Adipocyte (in vitro differentiated cells): ENCODE results near the gene TRMO.
"Not testable (repeated sequence)": the region's sequence is repeated elsewhere in the genome, so short reads cannot be mapped to it uniquely, and the experiment has no call there.

ENCODE experiments used
- DNase-seq: peaks from one replicate; pipeline ENCODE4 v3.0.0-alpha.2; 2015; ENCODE audit warnings: low read depth
- H3K27me3 ChIP-seq: replicated peaks from 2 replicates; pipeline ENCODE4 v1.7.0; 2013; ENCODE audit warnings: mild to moderate bottlenecking, low read length, moderate library complexity; ENCODE audit not compliant: control insufficient read depth, insufficient read depth
- H3K36me3 ChIP-seq: 2 replicates; pipeline ENCODE4 v1.7.0; 2013; ENCODE audit warnings: low read length, mild to moderate bottlenecking, moderate library complexity; ENCODE audit not compliant: control insufficient read depth, insufficient read depth, severe bottlenecking
- H3K4me1 ChIP-seq: 2 replicates; pipeline ENCODE4 v1.7.0; 2013; ENCODE audit warnings: mild to moderate bottlenecking, low read length, moderate library complexity; ENCODE audit not compliant: control insufficient read depth, insufficient read depth
- H3K4me3 ChIP-seq: 2 replicates; pipeline ENCODE4 v1.7.0; 2013; ENCODE audit warnings: mild to moderate bottlenecking, low read length, moderate library complexity
- H3K9ac ChIP-seq: 2 replicates; pipeline ENCODE4 v1.7.0; 2013; ENCODE audit warnings: mild to moderate bottlenecking, low read length, moderate library complexity
- H3K9me3 ChIP-seq: 2 replicates; pipeline ENCODE4 v1.7.0; 2013; ENCODE audit warnings: mild to moderate bottlenecking, low read length, moderate library complexity; ENCODE audit not compliant: control insufficient read depth

Gene TRMO, protein sequence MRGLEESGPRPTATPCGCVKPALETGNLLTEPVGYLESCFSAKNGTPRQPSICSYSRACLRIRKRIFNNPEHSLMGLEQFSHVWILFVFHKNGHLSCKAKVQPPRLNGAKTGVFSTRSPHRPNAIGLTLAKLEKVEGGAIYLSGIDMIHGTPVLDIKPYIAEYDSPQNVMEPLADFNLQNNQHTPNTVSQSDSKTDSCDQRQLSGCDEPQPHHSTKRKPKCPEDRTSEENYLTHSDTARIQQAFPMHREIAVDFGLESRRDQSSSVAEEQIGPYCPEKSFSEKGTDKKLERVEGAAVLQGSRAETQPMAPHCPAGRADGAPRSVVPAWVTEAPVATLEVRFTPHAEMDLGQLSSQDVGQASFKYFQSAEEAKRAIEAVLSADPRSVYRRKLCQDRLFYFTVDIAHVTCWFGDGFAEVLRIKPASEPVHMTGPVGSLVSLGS

DNA sequence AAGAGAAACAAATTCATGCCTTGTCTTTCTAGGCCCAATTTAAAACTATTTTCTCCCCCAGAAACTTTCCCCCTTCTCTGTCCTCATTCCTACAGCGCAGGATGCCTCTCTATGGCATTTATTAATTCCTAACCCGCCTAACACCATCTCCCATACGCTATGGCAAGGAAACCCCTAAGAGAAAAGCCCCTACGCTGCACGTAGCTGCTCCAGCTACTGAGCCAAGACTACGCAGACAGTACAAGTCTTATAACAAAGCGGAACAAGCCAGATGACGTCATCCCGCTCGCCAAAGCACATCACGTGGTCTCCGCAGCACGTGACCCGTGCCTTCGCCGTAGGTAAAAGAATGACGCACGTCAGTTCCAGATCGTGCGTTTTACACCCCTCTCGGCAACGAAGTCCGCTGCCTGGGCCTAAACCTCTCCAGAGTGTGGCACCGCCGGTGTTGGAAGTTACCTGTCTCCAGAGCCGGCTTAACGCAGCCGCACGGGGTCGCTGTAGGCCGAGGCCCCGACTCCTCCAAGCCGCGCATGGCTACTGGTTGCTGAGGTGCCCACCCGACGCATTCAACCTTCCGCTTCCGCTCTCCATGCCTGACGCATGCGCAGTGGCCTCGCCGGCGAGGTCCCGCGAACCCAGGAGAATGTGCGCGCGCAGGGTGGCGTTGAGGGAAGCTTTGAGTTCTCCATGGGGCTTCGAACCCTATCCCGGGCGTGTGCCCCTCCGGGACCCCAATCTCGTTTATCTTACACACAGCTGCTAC is at the start of gene TRMO:
TSS of gene TRMO (minus strand) at position 542 of the 766 bp plus-strand sequence. CDS start at position 535, 7 bp downstream.
- Histone ChIP-seq H3K4me3 (peak within 1 kb of the TSS; percentile 95), H3K9ac (peak within 1 kb of the TSS; percentile 97), H3K4me1 (peaks cover 10% of the 10 kb centered on the region), H3K9me3 (no peaks in the 10 kb centered on the region), H3K27me3 (peaks cover 17% of the 10 kb centered on the region), H3K36me3 (no peaks in the 10 kb centered on the region)
- DNase-seq = peak; percentile 99

DNA sequence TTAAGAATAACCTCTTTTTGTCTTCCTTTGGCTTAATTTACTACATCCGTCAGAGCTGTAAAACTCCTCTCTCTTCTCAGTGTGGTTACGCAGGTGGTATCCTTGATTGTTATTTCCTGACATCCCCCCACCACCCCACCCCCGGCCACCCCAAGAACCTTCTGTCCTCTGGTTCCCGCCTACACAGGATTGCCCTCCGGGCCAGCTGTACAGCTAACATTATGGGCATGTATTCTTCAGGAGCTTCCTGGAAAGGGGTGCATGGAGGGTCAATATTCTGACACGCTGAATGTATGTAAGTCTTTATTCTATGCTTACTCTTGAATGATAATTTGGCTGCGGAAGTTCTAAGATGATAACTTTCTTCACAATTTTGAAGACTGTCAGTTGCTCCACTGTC is 47.9 kb upstream of the TRMO start:
- Histone ChIP-seq H3K9me3 (no peaks in the 10 kb centered on the region), H3K4me1 (no peaks in the 10 kb centered on the region), H3K36me3 (no peaks in the 10 kb centered on the region), H3K4me3 (no peak overlapping the region), H3K9ac (no peak overlapping the region), H3K27me3 (no peaks in the 10 kb centered on the region)
- no peak for DNase-seq

DNA sequence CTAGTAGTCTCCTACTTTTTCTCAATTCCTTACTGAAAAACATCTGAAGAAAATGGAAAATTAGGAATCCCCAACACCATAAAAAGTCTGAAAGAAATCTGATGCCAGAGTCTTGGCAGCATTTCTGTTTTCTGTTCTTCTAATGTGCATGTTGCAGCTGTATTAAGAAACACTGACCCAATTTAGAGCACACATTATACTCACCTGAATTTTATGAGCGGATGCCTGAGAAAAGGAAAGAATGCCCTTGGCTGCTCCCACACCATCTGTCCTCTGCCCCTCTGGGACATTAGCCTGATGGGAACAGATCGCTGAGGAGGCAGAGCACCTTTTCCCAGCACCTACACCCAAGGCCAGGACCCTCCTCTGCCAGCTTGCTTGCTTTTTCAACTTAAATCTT is 46.7 kb upstream of the TRMO start:
- H3K27me3 ChIP-seq = no peaks in the 10 kb centered on the region
- no peak overlapping the region for H3K4me3 ChIP-seq
- H3K4me1 ChIP-seq = no peaks in the 10 kb centered on the region
- no peaks in the 10 kb centered on the region for H3K9me3 ChIP-seq
- no peaks in the 10 kb centered on the region for H3K36me3 ChIP-seq
- DNase-seq = no peak
- no peak overlapping the region for H3K9ac ChIP-seq

DNA sequence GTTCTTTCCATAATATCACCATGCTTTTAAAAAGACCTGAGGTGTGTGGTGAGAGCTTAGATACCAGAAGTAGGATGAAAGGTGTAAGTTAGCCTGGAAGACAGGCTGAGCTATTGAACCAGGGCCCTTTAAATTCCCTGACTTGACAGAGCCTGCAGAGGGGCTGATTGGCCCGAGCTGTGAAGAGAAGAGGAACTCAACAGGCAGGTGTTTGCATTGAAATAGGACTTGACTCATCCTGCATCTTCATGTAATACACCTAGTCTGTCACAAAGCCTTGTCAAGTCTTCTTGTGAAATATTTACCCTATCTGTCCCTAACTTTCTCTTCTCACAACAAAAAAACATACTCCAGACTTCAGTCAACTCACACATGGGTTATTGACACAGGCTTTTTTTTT is 44.2 kb upstream of the TRMO start:
- H3K4me3 ChIP-seq = no peak overlapping the region
- H3K9me3 ChIP-seq = no peaks in the 10 kb centered on the region
- DNase-seq = no peak
- no peaks in the 10 kb centered on the region for H3K27me3 ChIP-seq
- no peaks in the 10 kb centered on the region for H3K4me1 ChIP-seq
- H3K9ac ChIP-seq = no peak overlapping the region
- no peaks in the 10 kb centered on the region for H3K36me3 ChIP-seq

DNA sequence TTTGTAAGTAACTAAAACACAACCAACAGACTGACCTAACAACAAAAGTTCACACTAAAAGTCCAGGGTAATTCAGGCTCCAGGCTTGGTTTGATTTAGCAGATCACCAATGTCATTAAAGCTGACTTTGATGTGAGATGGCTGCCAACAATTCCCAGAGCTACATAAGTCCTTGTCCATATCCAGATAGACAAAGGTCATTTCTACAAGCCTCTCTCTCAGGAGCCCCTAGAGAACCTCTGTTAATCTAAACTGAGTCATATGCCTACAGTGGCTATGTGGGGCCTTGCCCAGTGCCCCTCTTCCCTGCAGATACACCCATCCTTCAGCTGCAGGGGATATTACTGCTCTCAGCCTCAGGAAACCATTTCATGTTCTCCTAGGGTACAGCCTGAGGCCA is 42.6 kb upstream of the TRMO start:
- no peak for DNase-seq
- Histone ChIP-seq H3K27me3 (no peaks in the 10 kb centered on the region), H3K4me1 (no peaks in the 10 kb centered on the region)

DNA sequence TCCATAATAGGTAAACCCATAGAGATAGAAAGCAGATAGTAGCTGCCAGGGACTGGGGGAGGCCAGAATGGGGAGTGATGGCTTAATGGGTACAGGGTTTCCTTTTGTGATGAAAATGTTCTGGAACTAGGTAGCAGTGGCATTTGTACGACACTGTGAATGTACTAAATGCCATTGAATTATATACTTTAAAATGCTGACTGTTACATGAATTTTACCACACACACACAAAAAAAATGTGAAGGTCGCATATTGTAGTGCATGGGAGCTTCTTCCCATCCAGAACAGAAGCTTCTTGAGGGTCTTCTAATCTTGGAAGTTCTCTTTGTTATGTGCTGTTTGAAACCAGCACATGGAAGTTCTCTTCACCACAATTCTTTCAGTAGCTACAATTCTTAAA is 40.9 kb upstream of the TRMO start:
- Histone ChIP-seq H3K27me3 (no peaks in the 10 kb centered on the region), H3K9me3 (no peaks in the 10 kb centered on the region), H3K4me1 (no peaks in the 10 kb centered on the region), H3K36me3 (no peaks in the 10 kb centered on the region), H3K9ac (no peak overlapping the region), H3K4me3 (no peak overlapping the region)
- DNase-seq = no peak

More for the DNA sequence above, 42.6 kb upstream of the TRMO start:
- H3K9ac ChIP-seq = no peak overlapping the region
- H3K36me3 ChIP-seq = no peaks in the 10 kb centered on the region
- no peaks in the 10 kb centered on the region for H3K9me3 ChIP-seq
- no peak overlapping the region for H3K4me3 ChIP-seq

DNA sequence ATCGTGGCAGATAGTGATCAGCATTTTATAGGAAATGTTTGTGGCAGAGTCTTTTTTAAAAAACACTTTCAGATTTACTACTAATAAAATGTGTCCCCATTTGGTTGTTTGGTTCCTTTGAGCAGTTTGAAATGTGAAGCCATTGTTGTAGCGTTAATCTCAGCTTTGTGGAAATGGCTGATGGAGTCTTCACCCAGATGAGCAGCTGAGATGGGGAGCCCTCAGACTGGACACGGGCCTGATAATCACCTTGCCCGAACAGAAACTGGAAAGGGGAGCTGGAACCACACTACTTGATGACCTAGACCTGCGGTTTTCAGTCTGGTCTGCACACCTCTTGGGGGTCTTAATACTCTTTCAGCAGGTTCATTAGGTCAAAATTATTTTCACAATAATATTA is 40.3 kb upstream of the TRMO start:
- Histone ChIP-seq H3K9me3 (no peaks in the 10 kb centered on the region), H3K36me3 (no peaks in the 10 kb centered on the region), H3K4me1 (no peaks in the 10 kb centered on the region), H3K4me3 (no peak overlapping the region), H3K27me3 (no peaks in the 10 kb centered on the region), H3K9ac (no peak overlapping the region)
- no peak for DNase-seq

DNA sequence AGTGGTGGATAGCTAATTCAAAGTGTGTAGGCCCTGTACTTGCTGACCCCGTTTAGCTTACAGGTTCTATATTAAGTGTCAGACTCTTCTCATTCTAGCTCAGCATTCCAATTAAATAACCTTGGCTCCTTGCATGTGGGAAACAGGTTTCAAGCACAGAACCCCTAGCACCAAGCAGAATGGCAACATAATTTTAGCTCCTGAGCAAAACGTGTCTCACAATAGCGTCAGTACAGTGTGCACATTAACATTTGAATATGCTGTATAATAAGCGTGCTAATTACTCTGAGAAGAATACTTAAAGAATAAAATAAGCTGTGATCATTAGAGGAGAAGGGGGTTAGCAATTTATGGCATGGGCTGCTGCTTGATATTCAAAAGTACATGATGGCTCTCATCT is 39.8 kb upstream of the TRMO start:
- no peaks in the 10 kb centered on the region for H3K4me1 ChIP-seq
- no peaks in the 10 kb centered on the region for H3K36me3 ChIP-seq
- H3K27me3 ChIP-seq = no peaks in the 10 kb centered on the region
- H3K9me3 ChIP-seq = no peaks in the 10 kb centered on the region
- H3K4me3 ChIP-seq = no peak overlapping the region
- DNase-seq = no peak
- no peak overlapping the region for H3K9ac ChIP-seq

DNA sequence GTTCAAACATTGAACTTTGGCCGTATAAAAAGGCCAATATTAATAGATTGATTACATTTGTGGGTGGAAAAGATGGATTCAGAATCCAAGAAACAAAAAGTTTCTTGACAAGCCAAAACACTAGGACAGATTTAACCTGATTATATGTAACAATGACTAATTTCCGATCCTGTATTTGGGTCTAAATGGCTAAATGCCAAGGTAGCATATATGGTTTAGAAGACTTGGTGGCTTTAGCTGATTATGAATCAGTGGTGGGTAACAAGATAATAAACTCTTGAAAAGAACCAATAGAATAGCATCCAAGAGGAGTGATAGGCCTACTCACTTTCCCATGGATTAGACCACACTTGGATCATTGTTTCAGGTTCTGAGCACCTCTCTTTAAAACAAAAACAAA is 39.1 kb upstream of the TRMO start:
- no peaks in the 10 kb centered on the region for H3K9me3 ChIP-seq
- H3K9ac ChIP-seq = no peak overlapping the region
- H3K4me1 ChIP-seq = no peaks in the 10 kb centered on the region
- H3K36me3 ChIP-seq = no peaks in the 10 kb centered on the region
- no peak for DNase-seq
- no peaks in the 10 kb centered on the region for H3K27me3 ChIP-seq
- H3K4me3 ChIP-seq = no peak overlapping the region

DNA sequence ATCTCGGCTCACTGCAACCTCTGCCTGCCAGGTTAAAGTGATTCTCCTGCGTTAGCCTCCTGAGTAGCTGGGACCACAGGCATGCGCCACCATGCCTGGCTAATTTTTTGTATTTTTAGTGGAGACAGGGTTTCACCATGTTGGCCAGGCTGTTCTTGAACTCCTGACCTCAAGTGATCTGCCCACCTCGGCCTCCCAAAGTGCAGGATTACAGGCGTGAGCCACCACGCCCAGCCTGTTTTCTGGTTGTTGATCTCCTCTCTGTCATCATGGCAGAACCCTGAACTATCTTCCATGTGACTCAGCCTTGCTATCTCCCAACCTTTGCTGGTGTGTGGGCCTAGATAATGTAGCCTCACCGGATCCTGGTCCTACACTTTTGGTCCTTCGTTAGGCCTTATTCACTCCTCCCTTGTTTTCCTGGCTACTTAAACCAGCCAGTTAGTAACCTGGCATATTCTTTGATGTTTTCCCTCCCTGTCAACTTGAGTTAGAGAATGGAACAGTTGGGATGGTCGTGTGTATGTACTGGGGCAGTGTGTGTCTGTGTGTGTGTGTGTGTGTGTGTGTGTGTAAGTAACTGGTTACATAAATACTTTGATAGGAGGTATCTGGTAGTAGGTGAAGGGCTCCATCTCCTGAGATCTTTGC is 38.5 kb upstream of the TRMO start:
- H3K9ac ChIP-seq, DNase-seq, H3K9me3 ChIP-seq, H3K4me1 ChIP-seq, H3K4me3 ChIP-seq, H3K36me3 ChIP-seq, H3K27me3 ChIP-seq: not testable (repeated sequence)

DNA sequence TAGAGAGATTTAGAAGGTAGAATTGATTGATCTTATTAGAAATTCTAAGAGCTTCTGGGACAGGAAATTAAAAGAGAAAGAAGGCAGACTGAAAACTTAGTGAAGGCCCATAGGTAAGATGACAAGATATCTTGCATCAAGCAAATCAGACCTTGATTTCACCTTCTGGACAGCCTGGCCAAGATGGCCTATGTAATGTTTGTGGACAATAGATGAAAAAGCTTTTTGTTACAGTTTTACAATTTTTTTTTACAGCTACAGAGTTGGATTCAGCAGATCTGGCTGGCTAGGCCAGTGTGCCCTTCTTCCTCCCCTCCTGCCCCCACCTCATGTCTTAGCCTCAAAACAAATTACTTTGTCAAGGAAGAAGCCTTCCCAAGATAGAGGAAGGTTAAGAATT is 37.3 kb upstream of the TRMO start:
- no peaks in the 10 kb centered on the region for H3K4me1 ChIP-seq
- no peak for DNase-seq
- no peak overlapping the region for H3K9ac ChIP-seq
- no peaks in the 10 kb centered on the region for H3K36me3 ChIP-seq
- no peaks in the 10 kb centered on the region for H3K27me3 ChIP-seq
- no peaks in the 10 kb centered on the region for H3K9me3 ChIP-seq
- no peak overlapping the region for H3K4me3 ChIP-seq
